Measurements from ENCODE around the gene RPTOR.
"Not testable (repeated sequence)": the region's sequence is repeated elsewhere in the genome, so short reads cannot be mapped to it uniquely, and the experiment has no call there.

RPTOR gene

GRCh38 chr17:80512233-80512632 is 32.4 kb upstream of the RPTOR start:
- DNase-seq (ENCODE audit: low read depth in 2 of 2): no peak

GRCh38 chr17:80513201-80513600 is 31.4 kb upstream of the RPTOR start:
- DNase-seq (ENCODE audit: low read depth in 2 of 2): no peak

GRCh38 chr17:80513892-80514291 is 30.7 kb upstream of the RPTOR start:
- no peak for DNase-seq (ENCODE audit: low read depth in 2 of 2)

DNA sequence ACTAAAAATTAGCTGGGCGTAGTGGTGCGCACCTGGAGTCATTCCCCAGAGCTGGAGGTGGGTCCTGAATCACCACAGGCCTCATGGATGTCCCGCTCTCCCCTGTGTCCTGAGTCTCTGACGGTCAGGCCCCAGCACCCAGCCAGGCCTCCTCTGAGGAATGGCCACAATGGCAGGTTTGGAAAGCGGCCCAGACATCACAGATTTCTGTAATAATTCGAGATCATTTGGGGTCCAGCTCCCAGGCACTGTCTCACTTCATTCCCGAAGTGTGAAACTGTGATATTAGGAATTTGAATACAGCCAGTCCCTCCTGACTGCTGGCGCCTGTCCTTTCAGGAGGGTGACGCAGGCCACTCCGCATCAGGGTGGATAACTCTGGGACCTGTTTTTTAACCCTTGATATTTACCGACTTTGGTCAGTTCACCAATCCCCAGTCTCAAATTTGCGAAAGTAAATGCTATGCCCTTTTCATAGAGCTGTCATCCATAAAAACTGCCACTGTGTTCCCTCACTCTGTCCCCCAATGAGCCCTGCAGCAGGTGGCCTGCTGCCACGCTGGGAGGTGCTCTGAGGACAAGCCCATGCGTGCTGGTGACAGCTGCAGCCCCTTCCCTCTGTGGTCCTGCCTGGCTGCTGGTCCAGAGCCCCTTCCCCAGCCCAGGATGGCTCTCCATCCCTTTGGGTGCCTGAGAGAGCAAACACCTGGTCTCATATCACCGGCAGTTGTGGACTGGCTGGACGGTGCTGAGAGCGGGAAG is 28.3 kb upstream of the RPTOR start:
- no peak for DNase-seq (ENCODE audit: low read depth in 2 of 2)

GRCh38 chr17:80517641-80518040 is 27.0 kb upstream of the RPTOR start:
- DNase-seq (ENCODE audit: low read depth in 2 of 2): no peak

DNA sequence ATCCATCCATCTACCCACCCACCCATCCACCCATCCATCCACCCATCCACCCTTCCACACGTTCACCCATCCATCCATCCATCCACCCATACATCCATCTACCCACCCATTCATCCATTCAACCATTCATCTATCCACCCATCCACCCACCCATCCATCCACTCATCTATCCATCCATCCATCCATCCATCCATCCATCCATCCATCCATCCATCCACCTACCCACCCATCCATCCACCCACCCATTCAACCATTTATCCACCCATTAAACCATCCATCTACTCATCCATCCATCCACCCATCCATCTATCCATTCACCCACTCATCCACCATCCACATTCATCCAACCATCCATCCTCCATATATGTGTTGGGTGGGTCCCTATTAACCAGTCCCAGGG is 26.2 kb upstream of the RPTOR start:
- DNase-seq (ENCODE audit: low read depth in 2 of 2): no peak

- DNase-seq (ENCODE audit: low read depth in 2 of 2): no peak
Measured at GRCh38 chr17:80519091-80519781, 25.4 kb upstream of the RPTOR start.

DNA sequence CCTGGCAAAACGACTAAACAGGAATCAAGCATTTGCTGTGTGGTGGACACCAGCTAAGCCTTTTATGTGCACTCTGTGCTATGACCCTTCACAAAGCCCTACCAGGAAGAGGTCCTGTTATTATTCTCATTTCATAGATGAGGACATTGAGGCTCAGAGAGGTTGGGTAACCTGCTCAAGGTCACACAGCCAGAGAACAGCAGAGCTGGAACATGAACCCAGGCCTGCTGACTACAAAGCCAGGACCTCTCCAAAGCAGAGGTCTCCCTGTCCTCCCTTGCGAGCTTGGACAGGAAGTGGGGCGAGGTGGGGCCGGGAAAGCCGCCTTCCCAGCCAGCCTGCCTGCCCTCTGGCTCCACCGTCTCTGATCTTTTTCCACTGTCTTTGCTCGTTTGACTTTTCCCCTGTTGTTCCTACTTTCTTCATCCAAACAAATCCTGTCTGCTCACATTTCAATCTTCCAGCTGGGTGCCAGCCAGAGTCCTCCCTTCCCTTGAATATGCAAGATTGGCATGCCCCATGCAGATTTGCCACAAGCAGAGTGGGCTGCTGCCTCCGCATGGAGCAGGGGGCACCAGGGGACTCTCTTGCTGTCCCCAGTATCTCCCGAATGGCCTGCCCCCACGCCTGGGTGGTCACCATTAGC is 23.7 kb upstream of the RPTOR start:
- DNase-seq (ENCODE audit: low read depth in 2 of 2): no peak

DNA sequence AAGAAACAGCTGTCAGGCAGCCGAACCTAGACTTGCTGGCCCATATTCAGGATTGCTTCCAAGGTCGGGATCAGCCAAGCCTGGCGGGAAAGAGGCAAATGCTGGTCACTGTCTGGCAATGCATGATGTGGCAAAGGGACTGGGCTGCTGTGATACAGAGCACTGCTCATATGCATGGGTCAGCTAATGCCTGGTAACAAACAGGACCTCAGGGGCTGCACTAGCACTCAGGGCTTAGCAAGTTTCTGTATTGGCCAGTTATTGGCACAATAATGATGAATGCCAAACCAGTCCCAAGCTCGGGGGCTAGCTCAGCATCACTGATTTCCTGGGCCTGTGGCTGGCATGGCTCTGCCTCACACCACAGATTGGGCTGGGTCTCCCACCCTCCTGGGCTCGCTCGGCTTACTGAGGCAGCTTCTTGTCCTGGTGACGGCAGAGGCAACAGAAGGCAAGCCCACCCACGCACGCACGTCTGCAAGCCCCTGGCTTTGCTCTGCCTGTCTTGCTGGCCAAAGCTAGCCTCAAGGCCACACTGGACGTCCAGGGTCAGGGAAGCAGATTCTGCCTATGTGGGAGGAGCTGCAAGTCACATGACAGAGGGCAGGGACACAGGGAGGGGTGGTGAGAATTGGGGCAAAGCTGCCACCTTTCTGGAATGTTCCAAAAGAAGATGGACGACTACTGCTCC is 21.4 kb upstream of the RPTOR start:
- no peak for DNase-seq (ENCODE audit: low read depth in 2 of 2)

DNA sequence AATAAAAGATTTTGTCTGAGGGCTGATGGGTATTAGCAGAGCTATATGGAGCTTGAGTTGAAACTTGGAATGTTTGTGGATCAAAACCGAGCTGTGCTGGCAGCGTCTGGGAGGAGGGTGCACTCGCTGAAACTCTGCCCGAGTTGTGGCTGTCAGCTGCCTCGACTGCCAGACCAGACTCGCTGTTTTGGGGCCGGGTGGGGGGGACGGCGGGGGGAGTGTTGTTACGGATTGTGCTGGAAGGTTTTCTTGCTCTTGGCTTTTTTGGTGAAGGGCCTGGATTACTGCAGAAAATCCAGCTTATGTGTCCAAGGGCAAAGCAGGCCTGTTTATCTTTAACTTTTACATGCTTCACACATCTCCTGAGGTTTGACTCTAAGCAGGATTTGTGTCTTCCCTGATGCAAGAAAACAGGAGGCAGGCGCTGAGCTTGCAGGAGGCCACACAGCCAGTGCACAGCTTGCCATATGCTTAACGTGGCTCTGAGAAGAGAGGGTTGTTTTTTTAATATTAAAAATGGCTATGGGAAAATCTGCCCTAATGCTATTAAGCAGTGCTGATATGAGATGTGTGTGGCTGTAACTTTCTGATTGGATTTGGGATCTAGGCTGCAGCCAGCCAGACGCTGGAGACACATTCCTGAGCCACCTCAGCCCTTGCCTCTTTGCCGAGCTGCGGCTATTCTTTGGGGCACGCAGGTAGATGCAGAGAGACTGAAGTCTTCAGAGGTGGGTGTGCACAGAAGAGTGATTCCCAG is 20.5 kb upstream of the RPTOR start:
- no peak for DNase-seq (ENCODE audit: low read depth in 2 of 2)

- no peak for DNase-seq (ENCODE audit: low read depth in 2 of 2)
Measured at GRCh38 chr17:80526116-80526910, 18.3 kb upstream of the RPTOR start.

DNA sequence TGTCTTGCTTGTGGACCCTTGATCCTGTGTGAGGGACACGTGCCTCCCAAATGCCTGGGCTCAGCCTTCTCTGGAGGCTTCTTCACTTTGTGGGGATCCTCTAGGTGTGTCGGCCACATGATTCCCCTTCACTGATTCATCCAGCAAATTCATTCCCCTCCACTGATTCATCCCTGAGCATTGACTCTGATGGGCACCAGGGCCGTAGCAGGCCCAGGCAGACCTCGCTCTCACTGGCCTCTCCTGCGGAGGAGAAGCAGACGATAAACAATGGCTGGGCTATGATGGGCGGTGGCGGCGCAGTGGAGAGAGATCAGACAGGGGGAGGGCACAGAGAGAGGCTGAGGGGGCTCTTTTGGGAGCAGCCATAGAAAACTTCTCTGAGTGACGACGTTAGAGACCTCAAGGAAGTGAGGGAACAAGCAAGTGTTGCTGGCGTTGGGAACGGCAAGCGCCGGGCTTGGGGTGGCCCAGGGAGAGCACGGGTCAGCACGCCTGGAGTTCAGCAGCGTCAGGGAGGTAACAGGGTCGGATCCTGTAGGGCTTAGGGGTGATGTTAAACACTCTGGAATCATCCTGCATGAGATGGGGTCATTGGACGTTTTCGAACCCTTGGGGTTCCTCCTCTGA is 17.5 kb upstream of the RPTOR start:
- DNase-seq (ENCODE audit: low read depth in 2 of 2): no peak

GRCh38 chr17:80528536-80528935 is 16.1 kb upstream of the RPTOR start:
- no peak for DNase-seq (ENCODE audit: low read depth in 2 of 2)

GRCh38 chr17:80529104-80529903 is 15.3 kb upstream of the RPTOR start:
- no peak for DNase-seq (ENCODE audit: low read depth in 2 of 2)

- no peak for DNase-seq (ENCODE audit: low read depth in 2 of 2)
Measured at GRCh38 chr17:80529904-80530292, 14.7 kb upstream of the RPTOR start.

DNA sequence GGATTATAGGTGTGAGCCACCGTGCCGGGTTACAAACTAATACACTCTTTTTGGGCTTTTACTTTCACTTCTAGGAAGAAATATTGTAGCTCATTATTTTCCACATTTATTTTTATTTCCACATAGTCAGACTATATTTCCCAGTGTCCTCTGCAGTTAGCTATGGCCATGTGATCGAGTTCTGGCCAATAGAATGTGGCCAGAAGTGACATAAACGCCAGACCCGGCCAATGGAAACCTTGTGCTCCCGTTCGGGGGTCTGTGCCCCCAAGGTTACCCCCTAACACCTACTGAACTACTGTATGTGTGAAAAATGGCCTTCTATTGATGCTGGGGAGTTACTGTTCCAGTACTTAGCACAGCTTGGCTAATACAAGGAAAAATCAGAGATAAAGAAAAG is 13.2 kb upstream of the RPTOR start:
- no peak for DNase-seq (ENCODE audit: low read depth in 2 of 2)

GRCh38 chr17:80537386-80537785 is 7.3 kb upstream of the RPTOR start:
- DNase-seq (ENCODE audit: low read depth in 2 of 2): not testable (repeated sequence)

DNA sequence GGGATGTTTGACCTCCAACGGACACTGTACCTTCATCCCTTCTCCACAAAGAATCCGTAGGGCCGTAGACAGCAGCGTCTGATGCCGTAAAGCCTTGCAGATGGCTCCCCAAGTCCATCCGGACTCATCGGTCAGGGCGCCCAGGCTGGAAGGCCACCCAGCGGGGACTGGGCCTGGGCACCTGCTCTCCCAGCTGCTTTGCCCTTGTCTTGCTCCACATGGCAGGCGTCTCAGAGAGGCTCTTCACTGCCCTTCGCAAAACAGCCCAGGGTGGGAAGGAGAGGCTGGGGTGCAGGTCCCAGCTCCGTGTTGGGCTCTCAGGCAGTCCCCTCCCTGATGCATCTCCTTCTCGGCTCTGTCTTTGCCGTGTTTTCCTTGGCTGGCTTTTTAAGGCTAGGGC is 6.2 kb upstream of the RPTOR start:
- DNase-seq (ENCODE audit: low read depth in 2 of 2): no peak

DNA sequence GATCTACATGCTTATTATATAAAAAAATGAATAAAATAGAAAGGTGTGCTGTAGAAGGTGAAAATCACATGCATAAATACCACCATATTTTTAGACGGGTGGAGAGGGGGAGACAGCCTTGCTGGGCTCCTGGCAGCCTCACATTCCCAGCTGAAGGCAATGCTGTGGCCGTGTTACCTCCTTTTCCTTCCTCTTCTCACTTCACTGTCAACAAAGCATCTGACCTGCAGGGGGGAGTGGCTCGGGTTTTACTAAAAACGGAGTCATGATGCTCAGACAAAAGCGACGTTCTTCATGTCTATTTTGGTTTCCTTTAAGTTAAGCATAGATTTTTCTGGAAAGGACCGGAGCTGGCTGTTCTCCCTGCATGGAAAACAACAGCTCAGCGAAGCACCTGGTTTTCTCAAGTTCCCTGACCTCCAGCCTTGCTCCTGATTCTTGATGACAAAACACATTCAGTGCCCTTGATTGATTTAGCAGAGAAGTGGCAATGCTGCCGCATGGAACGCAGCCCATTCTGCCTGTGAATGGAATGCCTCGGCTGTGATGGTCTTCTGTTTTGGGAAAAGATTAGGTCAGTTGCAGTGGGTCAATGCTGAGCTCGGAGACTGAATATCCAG is 5.5 kb upstream of the RPTOR start:
- no peak for DNase-seq (ENCODE audit: low read depth in 2 of 2)

Data from stimulated activated CD4-positive, alpha-beta T cell treated with anti-CD3 and anti-CD28 coated beads, Interleukin-12 subunit alpha, Interleukin-12 subunit beta, amount 100 ng/mL, for 24 hours (primary cell).